ENCODE results near the gene LGALS8.

GRCh38 chr1:236515443-236515958, 8.3 kb upstream of the LGALS8 start:
- TF ChIP-seq EZH2 (IDR thresholded peaks at IDR 0.05; ENCODE audit: borderline replicate concordance, low read depth, low read length, poor library complexity, severe bottlenecking) = no peak
- TF ChIP-seq CTCF (conservative IDR thresholded peaks at IDR 0.05; ENCODE audit: low read depth, low read length) = no peak

Data from A673 (cell line).